HCT116 (cell line): ENCODE results near the gene MDFIC. TPM values are rescaled to one million over a fixed set of nuclear protein-coding genes. Genes with fewer than 3 reads are reported as not detected.

ENCODE experiments used
- ATAC-seq: fragments of 200-7000 bp; cut with Tn5 transposase; 2 replicates; pipeline ENCODE4 v1.9.1; 2020; ENCODE audit warnings: mild to moderate bottlenecking, moderate library complexity
- BruUV-seq: library from RNA; stranded (reverse); fragments of 400-500 nt; replicated peaks from 2 replicates; lab custom pipeline; 2021; lab: Mats Ljungman, UMichigan
- CTCF ChIA-PET: fragments of 300-600 bp; sonication (Branson Sonifier 250); formaldehyde crosslinking; loops from one replicate; lab custom pipeline; 2021; ENCODE audit warnings: antibody characterized with exemption; lab: Charles Lee
- POLR2A ChIA-PET: fragments of 300-600, 350-600 bp; sonication (Branson Sonifier 250); formaldehyde crosslinking; loops from one replicate; lab custom pipeline; 2021; ENCODE audit warnings: antibody characterized with exemption; lab: Charles Lee
- RAD21 ChIA-PET, 2 experiments: fragments of 300-600 bp; sonication (Branson Sonifier 250); formaldehyde crosslinking; loops; one replicate each; lab custom pipeline; 2023; ENCODE audit warnings: low total read pairs in 2 of 2; ENCODE audit not compliant: uncharacterized antibody in 2 of 2, unreplicated experiment in 2 of 2, low non-redundant PET in 1 of 2; lab: Charles Lee
- DNase-seq: peaks from one replicate; pipeline ENCODE4 v3.0.0-alpha.2; 2010; ENCODE audit warnings: low read depth, low spot score
- H2AFZ ChIP-seq: fragments of 200-600 bp; shearing (Covaris generic), sonication (generic); 2 replicates; pipeline ENCODE4 v1.6.1; 2017; ENCODE audit warnings: low read depth, mixed run types, mixed read lengths, antibody characterized with exemption, low read length; ENCODE audit not compliant: poor library complexity, severe bottlenecking
- H3K27ac ChIP-seq: 2 replicates; pipeline ENCODE4 v1.5.1; 2012; ENCODE audit warnings: low read depth, low read length
- H3K27me3 ChIP-seq: fragments of 200-600 bp; sonication (generic); 2 replicates; pipeline ENCODE4 v1.6.1; 2016; ENCODE audit warnings: mixed run types, low read length, mixed read lengths; ENCODE audit not compliant: insufficient read depth
- H3K36me3 ChIP-seq, 2 experiments: fragments of 200-500 bp in 1 of 2; fragments of 200-600 bp in 1 of 2; sonication (Bioruptor generic) in 1 of 2; sonication (generic) in 1 of 2; 2 replicates each; pipeline versions ENCODE4 v1.5.1 to v1.6.1; 2014 to 2016; ENCODE audit warnings: low read length in 2 of 2, inconsistent platforms in 1 of 2, mixed read lengths in 1 of 2, mixed run types in 1 of 2; ENCODE audit not compliant: insufficient read depth in 2 of 2, control insufficient read depth in 1 of 2
- H3K4me1 ChIP-seq, 2 experiments: fragments of 200-600 bp in 1 of 2; sonication (generic) in 1 of 2; 2 replicates each; pipeline versions ENCODE4 v1.5.1 to v1.6.1; 2012 to 2017; ENCODE audit warnings: low read length in 2 of 2, inconsistent platforms in 1 of 2, mild to moderate bottlenecking in 1 of 2, mixed read lengths in 1 of 2, mixed run types in 1 of 2, moderate library complexity in 1 of 2; ENCODE audit not compliant: insufficient read depth in 2 of 2, control insufficient read depth in 1 of 2
- H3K4me2 ChIP-seq: fragments of 200-600 bp; sonication (generic); 2 replicates; pipeline ENCODE4 v1.6.1; 2017; ENCODE audit warnings: mixed run types, low read length, mixed read lengths
- H3K4me3 ChIP-seq, 2 experiments: fragments of 200-600 bp in 1 of 2; sonication (generic) in 1 of 2; replicated peaks in 1 of 2; 2 replicates each; pipeline ENCODE4 v1.5.1; 2011 to 2016; ENCODE audit warnings: low read length in 2 of 2, control low read depth in 1 of 2, low read depth in 1 of 2, mild to moderate bottlenecking in 1 of 2, mixed read lengths in 1 of 2, mixed run types in 1 of 2
- H3K79me2 ChIP-seq: fragments of 200-600 bp; sonication (generic); 2 replicates; pipeline ENCODE4 v1.6.1; 2017; ENCODE audit warnings: mild to moderate bottlenecking, mixed run types, low read length, moderate library complexity, mixed read lengths; ENCODE audit not compliant: insufficient read depth
- H3K9ac ChIP-seq: fragments of 200-600 bp; sonication (generic); 2 replicates; pipeline ENCODE4 v1.6.1; 2016; ENCODE audit warnings: low read length, mixed read lengths
- H3K9me2 ChIP-seq: fragments of 200-600 bp; sonication (generic), shearing (Covaris generic); 2 replicates; pipeline ENCODE4 v1.6.1; 2017; ENCODE audit warnings: mixed run types, mild to moderate bottlenecking, moderate library complexity; ENCODE audit not compliant: insufficient read depth
- H3K9me3 ChIP-seq, 2 experiments: fragments of 200-500 bp in 1 of 2; fragments of 200-600 bp in 1 of 2; sonication (Bioruptor generic) in 1 of 2; sonication (generic) in 1 of 2; 2 replicates each; pipeline ENCODE4 v1.6.1; 2014 to 2017; ENCODE audit warnings: low read length in 2 of 2, mixed read lengths in 2 of 2, inconsistent platforms in 1 of 2, low read depth in 1 of 2, mild to moderate bottlenecking in 1 of 2, mixed run types in 1 of 2, moderate library complexity in 1 of 2; ENCODE audit not compliant: control insufficient read depth in 1 of 2, insufficient read depth in 1 of 2
- H4K20me1 ChIP-seq: fragments of 200-600 bp; sonication (generic), shearing (Covaris generic); 2 replicates; pipeline ENCODE4 v1.6.1; 2017; ENCODE audit warnings: mixed run types, mild to moderate bottlenecking, moderate library complexity; ENCODE audit not compliant: insufficient read depth
- EGR1 ChIP-seq: IDR thresholded peaks from 2 replicates; pipeline ENCODE4 v1.6.1; 2012; ENCODE audit warnings: low read depth
- ELF1 ChIP-seq: IDR thresholded peaks from 2 replicates; pipeline ENCODE4 v1.6.1; 2012; ENCODE audit warnings: low read depth, borderline replicate concordance
- EZH2phosphoT487 ChIP-seq: fragments of 200-600 bp; IDR thresholded peaks from 2 replicates; pipeline ENCODE4 v1.6.1; 2018; ENCODE audit warnings: antibody characterized with exemption, borderline replicate concordance
- FOSL1 ChIP-seq: IDR thresholded peaks from 2 replicates; pipeline ENCODE4 v1.6.1; 2012; ENCODE audit warnings: low read depth
- POLR2A ChIP-seq: IDR thresholded peaks from 2 replicates; pipeline ENCODE4 v1.7.0; 2011; ENCODE audit warnings: borderline replicate concordance; ENCODE audit not compliant: insufficient read depth, insufficient read length; ENCODE audit errors: extremely low read depth
- SP1 ChIP-seq: IDR thresholded peaks from 2 replicates; pipeline ENCODE4 v1.6.1; 2012; ENCODE audit warnings: low read depth
- YY1 ChIP-seq: IDR thresholded peaks from 2 replicates; pipeline ENCODE4 v1.6.1; 2011; ENCODE audit warnings: low read length, low read depth, moderate library complexity, mild to moderate bottlenecking; ENCODE audit not compliant: insufficient replicate concordance; ENCODE audit errors: extremely low read depth
- ZNF274 ChIP-seq: fragments of 200-500 bp; sonication (Bioruptor generic); IDR thresholded peaks from 2 replicates; pipeline ENCODE4 v1.6.1; 2014; ENCODE audit warnings: mild to moderate bottlenecking, low read depth, low read length, inconsistent platforms
- intact Hi-C: fragments of 100-400 bp; cut with micrococcal nuclease; formaldehyde crosslinking; loops from 2 replicates; pipeline ENCODE4 v1.10.0; 2022
- total RNA-seq: library from RNA; stranded (reverse); gene quantifications from one replicate; pipeline ENCODE4 v1.2.1, GENCODE V29; 2021; ENCODE audit not compliant: unreplicated experiment
- TF ChIP-seq, protein P1 (sequence below): IDR thresholded peaks from 2 replicates; pipeline ENCODE4 v1.6.1; 2012; ENCODE audit warnings: low read depth
- TF ChIP-seq, protein P2 (sequence below): IDR thresholded peaks from 2 replicates; pipeline ENCODE4 v1.6.1; 2012

The MDFIC gene
- total RNA-seq, 1 experiment from 2014 or later, result 8.3 TPM

DNA sequence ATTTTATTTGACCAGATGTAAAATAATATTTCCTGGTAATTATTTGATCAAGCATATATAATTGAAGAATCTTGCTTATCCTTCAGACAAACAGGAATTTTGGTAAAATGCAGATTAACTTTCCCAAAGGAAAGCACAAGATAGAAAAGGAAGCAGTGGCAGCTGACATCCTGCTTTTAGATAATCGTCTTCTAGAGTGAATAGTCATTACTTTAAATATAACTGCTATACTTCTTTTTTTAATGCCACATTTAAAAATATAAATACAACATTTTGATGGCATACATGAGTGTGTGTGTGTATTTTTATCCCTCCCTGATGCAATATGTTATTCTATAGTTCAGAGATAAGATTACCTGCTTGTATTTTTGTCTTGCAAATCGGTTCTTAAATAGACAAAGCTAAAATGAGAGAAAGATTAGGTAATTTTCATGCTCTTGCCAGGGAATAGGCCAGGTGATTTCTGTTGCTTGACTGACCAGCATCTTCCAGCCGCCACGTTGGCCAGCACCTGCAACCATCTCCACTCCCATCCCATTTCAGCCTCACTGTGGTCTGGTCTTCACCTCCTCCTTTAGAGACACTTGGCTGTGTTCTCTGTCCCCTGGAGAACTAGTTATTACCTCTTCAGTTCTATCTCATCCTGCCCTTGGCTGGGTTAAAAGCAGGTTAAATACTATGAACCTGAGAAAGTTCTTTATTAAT lies 58.1 kb downstream of the MDFIC start (continued):
- TF ChIP-seq, protein P1, sequence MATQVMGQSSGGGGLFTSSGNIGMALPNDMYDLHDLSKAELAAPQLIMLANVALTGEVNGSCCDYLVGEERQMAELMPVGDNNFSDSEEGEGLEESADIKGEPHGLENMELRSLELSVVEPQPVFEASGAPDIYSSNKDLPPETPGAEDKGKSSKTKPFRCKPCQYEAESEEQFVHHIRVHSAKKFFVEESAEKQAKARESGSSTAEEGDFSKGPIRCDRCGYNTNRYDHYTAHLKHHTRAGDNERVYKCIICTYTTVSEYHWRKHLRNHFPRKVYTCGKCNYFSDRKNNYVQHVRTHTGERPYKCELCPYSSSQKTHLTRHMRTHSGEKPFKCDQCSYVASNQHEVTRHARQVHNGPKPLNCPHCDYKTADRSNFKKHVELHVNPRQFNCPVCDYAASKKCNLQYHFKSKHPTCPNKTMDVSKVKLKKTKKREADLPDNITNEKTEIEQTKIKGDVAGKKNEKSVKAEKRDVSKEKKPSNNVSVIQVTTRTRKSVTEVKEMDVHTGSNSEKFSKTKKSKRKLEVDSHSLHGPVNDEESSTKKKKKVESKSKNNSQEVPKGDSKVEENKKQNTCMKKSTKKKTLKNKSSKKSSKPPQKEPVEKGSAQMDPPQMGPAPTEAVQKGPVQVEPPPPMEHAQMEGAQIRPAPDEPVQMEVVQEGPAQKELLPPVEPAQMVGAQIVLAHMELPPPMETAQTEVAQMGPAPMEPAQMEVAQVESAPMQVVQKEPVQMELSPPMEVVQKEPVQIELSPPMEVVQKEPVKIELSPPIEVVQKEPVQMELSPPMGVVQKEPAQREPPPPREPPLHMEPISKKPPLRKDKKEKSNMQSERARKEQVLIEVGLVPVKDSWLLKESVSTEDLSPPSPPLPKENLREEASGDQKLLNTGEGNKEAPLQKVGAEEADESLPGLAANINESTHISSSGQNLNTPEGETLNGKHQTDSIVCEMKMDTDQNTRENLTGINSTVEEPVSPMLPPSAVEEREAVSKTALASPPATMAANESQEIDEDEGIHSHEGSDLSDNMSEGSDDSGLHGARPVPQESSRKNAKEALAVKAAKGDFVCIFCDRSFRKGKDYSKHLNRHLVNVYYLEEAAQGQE, result no peak
- TF ChIP-seq YY1, result no peak
- TF ChIP-seq SP1, result no peak
- TF ChIP-seq, all 23 proteins: peak for 0

DNA sequence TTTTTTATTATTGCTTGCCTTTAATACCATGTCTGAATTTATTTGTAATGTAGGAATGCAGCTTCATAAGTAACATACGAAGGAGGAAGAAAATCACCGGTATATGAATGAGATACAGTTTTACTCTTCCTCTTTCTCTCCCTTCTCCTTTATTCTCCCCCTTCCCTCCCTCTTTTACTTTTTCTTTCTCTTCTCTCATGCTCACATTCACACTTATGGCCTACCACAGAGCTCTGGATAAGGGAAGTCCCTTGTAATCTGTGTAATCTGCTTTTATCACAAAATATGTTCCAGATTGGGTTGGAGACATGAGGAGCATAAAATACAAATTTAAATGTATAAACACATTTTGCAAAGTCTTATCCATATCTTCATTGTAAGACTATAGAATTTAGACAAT lies 59.4 kb downstream of the MDFIC start:
- RAD21 ChIA-PET, result no interaction called here
- no TSS peak for BruUV-seq

More for the DNA sequence above, 59.4 kb downstream of the MDFIC start:
- H3K4me1 ChIP-seq, result peaks cover 3 to 9% of the 10 kb centered on the region in 2 experiments; a peak in 3 of 4 replicates
- ATAC-seq, result no peak
- no peak overlapping the region for H3K4me2 ChIP-seq
- no peaks in the 10 kb centered on the region for H3K36me3 ChIP-seq
- H3K27me3 ChIP-seq, result no peaks in the 10 kb centered on the region
- intact Hi-C loops, result no loop called here
- H3K9ac ChIP-seq, result no peak overlapping the region
- no peaks in the 10 kb centered on the region for H4K20me1 ChIP-seq
- ChIA-PET CTCF (no interaction called here), POLR2A (no interaction called here)
- no peaks in the 10 kb centered on the region for H3K79me2 ChIP-seq
- no peak for DNase-seq
- no peak for TF ChIP-seq ZNF274
- TF ChIP-seq YY1, result no peak
- TF ChIP-seq POLR2A, result no peak
- no peak for TF ChIP-seq FOSL1
- TF ChIP-seq ELF1, result no peak
- no peak for TF ChIP-seq EGR1
- TF ChIP-seq, protein P2, sequence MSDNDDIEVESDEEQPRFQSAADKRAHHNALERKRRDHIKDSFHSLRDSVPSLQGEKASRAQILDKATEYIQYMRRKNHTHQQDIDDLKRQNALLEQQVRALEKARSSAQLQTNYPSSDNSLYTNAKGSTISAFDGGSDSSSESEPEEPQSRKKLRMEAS, result no peak
- no peak for TF ChIP-seq EZH2phosphoT487
- no peak overlapping the region for H3K27ac ChIP-seq
- H3K9me3 ChIP-seq, result no peaks in the 10 kb centered on the region
- no peaks in the 10 kb centered on the region for H3K9me2 ChIP-seq
- H2AFZ ChIP-seq, result no peak overlapping the region
- no peak overlapping the region for H3K4me3 ChIP-seq
